Loucy (cell line): ENCODE results near the gene DRD3.

Experiments used
- H2AFZ ChIP-seq: fragments of 200-600 bp; sonication (generic); 2 replicates; pipeline ENCODE4 v1.6.0; 2016; ENCODE audit warnings: antibody characterized with exemption, mild to moderate bottlenecking, low read length, moderate library complexity
- H3F3A ChIP-seq: fragments of 200-600 bp; 2 replicates; pipeline ENCODE4 v1.6.0; 2016; ENCODE audit warnings: antibody characterized with exemption, low read depth, mild to moderate bottlenecking
- H3K27me3 ChIP-seq: fragments of 200-600 bp; sonication (generic); 2 replicates; pipeline ENCODE4 v1.6.1; 2014; ENCODE audit warnings: low read length, mild to moderate bottlenecking; ENCODE audit not compliant: insufficient read depth, poor library complexity, severe bottlenecking
- H3K36me3 ChIP-seq: fragments of 200-600 bp; sonication (generic); 2 replicates; pipeline ENCODE4 v1.6.1; 2016; ENCODE audit warnings: low read length; ENCODE audit not compliant: insufficient read depth
- H3K4me1 ChIP-seq: fragments of 200-600 bp; sonication (generic); 2 replicates; pipeline ENCODE4 v1.5.1; 2014; ENCODE audit warnings: low read length, mild to moderate bottlenecking; ENCODE audit not compliant: insufficient read depth, poor library complexity, severe bottlenecking
- H3K4me2 ChIP-seq: fragments of 200-600 bp; sonication (generic); 2 replicates; pipeline ENCODE4 v1.6.0; 2014; ENCODE audit warnings: antibody characterized with exemption, low read length, low read depth, mild to moderate bottlenecking; ENCODE audit not compliant: poor library complexity, severe bottlenecking
- H3K4me3 ChIP-seq: fragments of 200-600 bp; sonication (generic); 2 replicates; pipeline ENCODE4 v1.5.1; 2014; ENCODE audit warnings: low read length, mild to moderate bottlenecking, mixed read lengths; ENCODE audit not compliant: poor library complexity, severe bottlenecking
- H3K79me2 ChIP-seq: fragments of 200-600 bp; sonication (generic); 2 replicates; pipeline ENCODE4 v1.6.1; 2014; ENCODE audit warnings: low read length; ENCODE audit not compliant: insufficient read depth
- H3K9ac ChIP-seq: fragments of 200-600 bp; sonication (generic); 2 replicates; pipeline ENCODE4 v1.6.0; 2014; ENCODE audit warnings: mild to moderate bottlenecking, low read depth, low read length, moderate library complexity; ENCODE audit not compliant: poor library complexity, severe bottlenecking
- H3K9me2 ChIP-seq: fragments of 200-600 bp; sonication (generic); replicated peaks from 2 replicates; pipeline ENCODE4 v1.6.1; 2016; ENCODE audit warnings: low read depth, low read length, mixed read lengths
- H3K9me3 ChIP-seq: fragments of 200-600 bp; sonication (generic); 2 replicates; pipeline ENCODE4 v1.6.1; 2014; ENCODE audit warnings: mild to moderate bottlenecking, antibody characterized with exemption, low read length, low read depth; ENCODE audit not compliant: insufficient read depth
- H4K20me1 ChIP-seq: fragments of 200-600 bp; sonication (generic); 2 replicates; pipeline ENCODE4 v1.6.0; 2014; ENCODE audit warnings: antibody characterized with exemption, low read length, mild to moderate bottlenecking; ENCODE audit not compliant: insufficient read depth, poor library complexity, severe bottlenecking
- CTCF ChIP-seq: fragments of 200-600 bp; sonication (generic); conservative IDR thresholded peaks from 2 replicates; pipeline ENCODE4 v1.5.1; 2014; ENCODE audit warnings: mild to moderate bottlenecking, antibody characterized with exemption, low read length
- EZH2phosphoT487 ChIP-seq: fragments of 200-600 bp; IDR thresholded peaks from 2 replicates; pipeline ENCODE4 v1.6.1; 2018; ENCODE audit warnings: antibody characterized with exemption, mild to moderate bottlenecking, moderate library complexity, borderline replicate concordance

DRD3 gene

GRCh38 chr3:114206342-114206741, 27.5 kb upstream of the DRD3 start:
- H4K20me1 ChIP-seq = no peaks in the 10 kb centered on the region
- H3K9ac ChIP-seq = no peak overlapping the region
- no peaks in the 10 kb centered on the region for H3K27me3 ChIP-seq
- no peaks in the 10 kb centered on the region for H3K4me1 ChIP-seq
- H3K4me2 ChIP-seq = no peak overlapping the region
- H3K4me3 ChIP-seq = no peak overlapping the region
- no peaks in the 10 kb centered on the region for H3K36me3 ChIP-seq
- no peak overlapping the region for H2AFZ ChIP-seq
- no peaks in the 10 kb centered on the region for H3F3A ChIP-seq
- TF ChIP-seq CTCF (no peak), EZH2phosphoT487 (no peak)
- H3K9me3 ChIP-seq = no peaks in the 10 kb centered on the region
- no peaks in the 10 kb centered on the region for H3K79me2 ChIP-seq
- H3K9me2 ChIP-seq = no peaks in the 10 kb centered on the region

- no peaks in the 10 kb centered on the region for H3K79me2 ChIP-seq
- no peak overlapping the region for H3K9ac ChIP-seq
- H3K36me3 ChIP-seq = no peaks in the 10 kb centered on the region
- no peaks in the 10 kb centered on the region for H3K9me3 ChIP-seq
- no peaks in the 10 kb centered on the region for H3K9me2 ChIP-seq
- H4K20me1 ChIP-seq = no peaks in the 10 kb centered on the region
- H3K27me3 ChIP-seq = no peaks in the 10 kb centered on the region
- TF ChIP-seq EZH2phosphoT487 (no peak), CTCF (no peak)
- no peak overlapping the region for H2AFZ ChIP-seq
- H3F3A ChIP-seq = no peaks in the 10 kb centered on the region
- no peak overlapping the region for H3K4me2 ChIP-seq
- H3K4me3 ChIP-seq = no peak overlapping the region
- no peaks in the 10 kb centered on the region for H3K4me1 ChIP-seq
Measured at GRCh38 chr3:114205541-114205940, 26.7 kb upstream of the DRD3 start.

GRCh38 chr3:114194750-114195149, 15.9 kb upstream of the DRD3 start:
- Histone ChIP-seq H4K20me1 (no peaks in the 10 kb centered on the region), H3F3A (no peaks in the 10 kb centered on the region), H3K9ac (no peak overlapping the region), H3K9me3 (no peaks in the 10 kb centered on the region), H3K4me1 (no peaks in the 10 kb centered on the region), H3K36me3 (no peaks in the 10 kb centered on the region), H3K27me3 (no peaks in the 10 kb centered on the region), H2AFZ (no peak overlapping the region), H3K9me2 (no peaks in the 10 kb centered on the region), H3K4me2 (no peak overlapping the region), H3K4me3 (no peak overlapping the region), H3K79me2 (no peaks in the 10 kb centered on the region)
- TF ChIP-seq CTCF (no peak), EZH2phosphoT487 (no peak)
